Ureter (tissue), 1 donor: ENCODE results near the gene GFAP. TPM values are rescaled to one million over a fixed set of nuclear protein-coding genes. Genes with fewer than 3 reads are reported as not detected.

ENCODE experiments used
- DNase-seq: peaks from one replicate; pipeline ENCODE4 v3.0.0-alpha.2; 2020; ENCODE audit warnings: low spot score
- total RNA-seq: library from RNA; stranded (reverse); gene quantifications from one replicate; pipeline ENCODE4 v1.2.4, GENCODE V29; 2023
- donor health status: DM: yes; HTN: yes; CAD: no.

GFAP gene
- total RNA-seq, 1 donor from 2014 or later, result 0.81 TPM

DNA sequence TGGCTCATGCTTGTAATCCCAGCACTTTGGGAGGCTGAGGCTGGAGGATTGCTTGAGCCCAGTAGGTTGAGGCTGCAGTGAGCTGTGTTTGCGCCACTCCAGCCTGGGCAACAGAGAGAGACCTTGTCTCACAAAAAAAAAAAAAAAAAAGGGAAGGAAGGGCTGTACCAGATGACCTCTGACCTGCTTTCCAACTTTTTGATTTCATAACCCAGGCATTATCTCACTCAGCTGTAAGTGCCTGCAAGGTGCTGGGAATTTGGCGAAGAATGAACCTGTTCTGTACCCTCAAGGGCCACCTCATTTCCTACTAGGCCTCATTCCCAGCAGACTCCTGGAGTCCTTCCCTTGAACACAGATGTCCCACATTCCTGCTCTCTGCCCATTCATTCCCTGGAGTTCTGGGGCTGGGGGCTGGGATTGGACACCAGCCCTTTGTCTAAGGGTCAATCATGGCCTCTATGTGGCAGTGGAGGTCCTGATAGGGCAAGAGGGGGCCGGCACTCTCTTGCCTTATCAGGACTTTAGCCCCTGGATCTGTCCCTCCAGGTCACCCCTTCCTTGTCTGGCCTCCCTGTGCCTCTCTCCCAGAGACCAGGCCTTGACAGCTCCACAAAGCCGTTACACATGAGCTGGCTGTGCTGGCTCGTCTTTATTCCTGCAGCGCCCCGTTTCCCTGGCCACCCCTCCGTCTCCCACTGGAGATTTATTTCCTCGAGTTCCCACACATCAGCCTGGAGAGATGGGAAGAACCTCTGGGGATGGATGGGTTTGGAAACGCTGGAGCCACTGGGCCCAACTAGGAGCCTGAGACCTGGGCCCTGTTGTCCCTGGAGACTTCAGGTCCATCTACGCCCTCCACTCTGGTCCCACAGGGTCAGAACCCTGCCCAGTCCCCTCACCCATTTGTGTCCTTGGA is 821 bp upstream of the GFAP start:
- no peak for DNase-seq

DNA sequence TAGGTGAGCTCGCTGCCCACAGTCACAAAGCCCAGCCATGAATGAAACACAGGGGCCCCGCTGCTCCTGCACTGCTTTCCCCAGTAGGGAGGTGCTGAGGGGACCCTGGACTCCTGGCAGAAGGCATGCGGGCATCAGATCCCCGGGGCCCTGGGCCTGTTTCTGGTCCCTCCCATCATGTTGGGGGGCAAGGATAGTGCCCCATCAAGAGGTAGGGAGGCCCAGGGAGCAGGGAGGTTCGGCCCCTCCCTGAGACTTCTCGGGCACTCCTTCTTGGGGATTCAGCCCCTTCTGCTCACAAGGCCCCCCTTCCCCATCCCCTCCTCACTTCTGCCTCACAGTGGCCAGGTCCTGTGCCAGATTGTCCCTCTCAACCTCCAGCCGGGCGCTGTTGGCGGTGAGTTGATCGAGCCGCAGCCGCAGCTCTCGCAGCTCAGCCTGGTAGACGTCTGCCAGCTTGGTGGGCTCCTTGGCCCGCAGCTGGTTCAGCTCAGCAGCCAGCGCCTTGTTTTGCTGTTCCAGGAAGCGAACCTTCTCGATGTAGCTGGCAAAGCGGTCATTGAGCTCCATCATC is 515 bp downstream of the GFAP start:
- DNase-seq, result no peak

DNA sequence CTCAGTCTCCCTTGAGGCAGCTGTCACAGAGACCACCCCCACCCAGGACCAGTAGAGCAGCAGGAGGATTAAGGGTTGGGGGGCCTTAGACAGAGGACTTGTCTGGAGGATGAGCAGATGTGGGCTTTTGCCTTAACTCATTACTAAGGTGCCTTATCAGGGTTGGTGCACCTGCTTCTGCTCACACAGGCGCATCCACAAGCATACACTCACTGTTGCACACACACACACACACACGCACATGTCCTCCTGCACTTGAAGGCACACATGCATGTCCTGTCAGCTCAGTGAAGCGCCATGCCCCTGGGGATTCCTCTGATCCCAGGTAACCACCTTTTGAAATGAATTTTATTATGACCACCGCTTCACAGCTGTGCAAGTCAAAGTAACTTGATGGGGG is 1.2 kb downstream of the GFAP start:
- no peak for DNase-seq

DNA sequence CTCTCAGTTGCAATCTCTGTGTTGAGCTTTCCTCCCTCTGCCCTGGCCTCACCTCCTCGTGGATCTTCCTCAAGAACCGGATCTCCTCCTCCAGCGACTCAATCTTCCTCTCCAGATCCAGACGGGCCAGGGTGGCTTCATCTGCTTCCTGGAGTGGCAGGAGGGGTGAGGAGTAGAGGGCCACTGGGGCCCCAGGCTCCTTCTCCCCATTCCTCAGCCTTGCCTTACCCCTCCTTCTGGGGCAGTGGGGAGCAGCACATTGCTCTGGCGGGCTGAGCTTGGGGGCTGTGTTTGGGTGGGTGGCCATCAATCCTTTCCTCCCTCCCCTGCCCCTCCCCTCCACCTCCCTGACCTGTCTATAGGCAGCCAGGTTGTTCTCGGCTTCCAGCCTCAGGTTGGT is 1.6 kb downstream of the GFAP start:
- DNase-seq, result no peak

DNA sequence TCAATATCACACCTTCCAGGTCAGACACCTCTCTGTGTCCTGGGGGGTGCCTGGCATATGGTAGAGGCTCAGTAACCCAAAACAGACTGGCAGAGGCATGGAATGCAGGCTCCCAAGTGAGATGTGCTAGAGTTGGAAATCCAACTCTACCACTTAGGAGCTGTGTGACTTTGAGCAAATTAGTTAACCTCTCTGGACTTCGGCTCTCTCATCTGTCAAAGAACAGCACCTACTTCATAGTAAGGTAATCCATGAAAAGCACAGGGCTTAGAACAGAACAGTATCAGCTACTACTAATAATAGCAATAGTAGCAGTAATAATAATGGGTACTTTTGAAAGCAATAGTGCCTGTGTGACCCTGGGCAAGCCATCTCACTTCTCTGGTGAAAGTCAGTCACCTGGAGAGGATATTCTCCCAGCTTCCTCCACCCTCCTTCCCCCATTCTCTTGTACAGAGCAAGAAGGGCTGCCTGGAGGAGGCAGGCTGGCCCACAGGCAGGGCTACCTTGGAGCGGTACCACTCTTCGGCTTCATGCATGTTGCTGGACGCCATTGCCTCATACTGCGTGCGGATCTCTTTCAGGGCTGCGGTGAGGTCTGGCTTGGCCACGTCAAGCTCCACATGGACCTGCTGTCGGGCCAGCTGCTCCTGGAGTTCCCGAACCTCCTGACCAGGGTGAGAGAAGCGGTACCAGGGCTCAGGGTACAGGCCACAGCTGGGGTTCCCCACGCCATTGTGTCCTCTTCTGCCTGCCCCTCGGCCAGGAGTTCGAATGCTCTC is 2.3 kb downstream of the GFAP start:
- DNase-seq, result no peak

DNA sequence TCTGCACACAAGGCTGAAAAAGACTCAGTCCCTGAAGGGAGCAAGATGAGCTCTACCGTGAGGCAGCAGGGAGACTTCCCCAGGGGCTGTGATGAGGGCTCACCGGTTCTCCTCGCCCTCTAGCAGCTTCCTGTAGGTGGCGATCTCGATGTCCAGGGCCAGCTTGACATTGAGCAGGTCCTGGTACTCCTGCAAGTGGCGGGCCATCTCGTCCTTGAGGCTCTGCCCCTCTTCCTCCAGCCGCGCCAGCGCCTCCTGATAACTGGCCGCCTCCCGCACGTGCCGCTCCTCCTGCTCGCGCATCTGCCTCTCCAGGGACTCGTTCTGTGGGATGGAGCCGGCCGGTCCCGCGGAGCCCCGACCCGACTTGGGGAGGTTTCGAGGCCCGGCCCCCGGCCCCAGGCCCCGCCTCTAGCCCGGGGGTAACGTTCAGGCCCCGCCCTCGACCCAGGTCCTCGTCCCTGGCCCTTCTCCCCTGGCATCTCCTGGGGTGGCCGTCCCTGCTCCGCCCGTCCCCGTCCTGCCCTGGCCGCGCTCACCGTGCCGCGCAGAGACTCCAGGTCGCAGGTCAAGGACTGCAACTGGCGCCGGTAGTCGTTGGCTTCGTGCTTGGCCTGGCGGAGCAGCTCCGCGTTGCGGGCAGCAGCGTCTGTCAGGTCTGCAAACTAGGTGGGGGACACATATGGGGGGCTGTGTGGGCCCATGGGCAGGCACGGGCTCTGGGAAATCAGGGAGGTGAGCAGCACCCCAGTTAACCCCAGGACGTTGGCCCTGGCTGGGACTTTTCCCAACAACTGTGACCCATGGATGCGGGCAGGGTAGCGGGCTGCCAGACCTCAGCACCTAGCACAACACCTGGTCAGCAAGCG is 3.9 kb downstream of the GFAP start:
- peak; percentile 68 for DNase-seq

DNA sequence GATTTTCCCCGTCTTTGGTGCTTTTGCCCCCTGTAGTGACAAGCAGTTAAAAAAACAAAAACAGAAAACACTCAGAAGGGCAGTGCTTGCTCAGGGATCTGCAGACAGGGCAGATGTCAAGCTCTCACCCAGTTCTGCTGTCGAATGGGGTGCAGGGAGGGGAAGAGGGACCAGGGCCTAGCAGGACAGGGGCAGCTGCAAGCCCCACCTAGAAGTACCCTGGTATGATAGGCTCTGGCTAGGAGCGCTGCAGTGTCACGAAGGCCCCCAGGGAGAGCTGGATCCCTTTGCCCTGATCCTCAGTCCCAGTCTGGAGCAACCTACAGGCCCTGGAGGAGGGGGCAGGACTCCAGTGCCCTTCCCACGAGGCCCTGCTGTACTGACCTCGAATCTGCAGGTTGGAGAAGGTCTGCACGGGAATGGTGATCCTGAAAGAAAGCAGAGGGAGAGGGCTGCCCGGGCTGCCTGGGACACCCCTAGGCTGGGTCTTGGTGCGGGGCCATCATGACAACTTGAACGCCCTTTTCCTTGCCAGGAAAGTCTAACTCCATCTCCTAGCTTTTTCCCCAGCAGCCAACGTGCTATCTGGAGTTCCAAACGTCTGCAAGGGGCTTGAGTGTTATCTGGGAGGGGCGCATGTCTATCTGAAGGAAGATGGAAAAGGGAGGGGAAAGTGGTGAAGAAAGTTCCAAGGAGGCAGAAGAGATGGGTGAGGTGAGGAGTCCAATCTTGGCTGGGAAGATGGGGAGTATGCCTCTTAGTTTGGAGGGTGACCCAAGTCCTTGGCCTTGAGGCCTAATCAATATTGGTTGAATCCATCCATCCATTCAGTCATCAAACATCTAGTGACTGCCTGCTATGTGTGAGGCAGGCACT is 4.8 kb downstream of the GFAP start:
- DNase-seq, result no peak

DNA sequence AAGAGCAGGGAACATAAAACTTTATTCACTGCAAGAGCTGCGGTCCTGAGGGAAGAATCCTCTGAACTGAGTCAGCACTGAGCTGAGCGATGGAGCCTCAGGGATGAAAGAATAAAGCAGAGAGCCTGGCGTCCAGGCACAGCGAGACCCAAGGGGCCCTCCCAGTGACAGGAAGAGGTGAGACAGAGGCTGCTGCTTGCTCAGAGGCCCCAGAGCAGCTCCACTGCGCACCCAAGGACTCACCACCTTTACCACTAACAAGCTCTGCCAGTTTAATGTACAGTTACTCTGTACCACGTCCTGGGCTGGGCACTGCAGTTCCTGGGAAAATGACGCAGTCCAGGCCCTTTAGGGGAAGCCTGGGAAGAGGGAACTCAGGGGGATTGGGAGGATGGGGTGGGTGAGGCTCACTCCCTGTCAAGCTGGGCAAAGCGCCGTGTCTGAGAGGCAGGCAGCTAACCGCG is 5.6 kb downstream of the GFAP start:
- DNase-seq, result no peak

DNA sequence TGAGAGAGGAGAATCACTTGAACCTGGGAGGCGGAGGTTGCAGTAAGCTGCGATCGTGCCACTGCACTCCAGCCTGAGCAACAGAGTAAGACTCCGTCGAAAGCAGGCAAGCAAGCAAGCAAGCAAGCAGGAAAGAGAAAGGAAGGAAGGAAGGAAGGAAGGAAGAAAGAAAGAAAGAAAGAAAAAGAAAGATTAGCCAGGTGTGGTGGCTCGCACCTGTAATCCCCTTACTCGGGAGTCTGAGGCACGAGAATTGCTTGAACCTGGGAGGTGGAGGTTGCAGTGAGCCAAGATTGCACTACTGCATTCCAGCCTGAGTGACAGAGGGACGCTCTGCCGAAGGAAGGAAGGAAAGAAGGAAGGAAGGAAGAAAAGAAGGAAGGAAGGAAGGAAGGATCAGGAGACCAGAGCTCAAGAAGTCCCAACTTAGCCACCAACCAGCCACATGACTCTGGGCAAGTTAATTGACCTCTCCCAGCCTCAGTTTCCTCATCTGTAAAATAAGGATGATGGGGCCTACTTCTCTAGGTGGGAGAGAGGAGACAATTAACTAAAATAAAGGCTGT is 6.5 kb downstream of the GFAP start:
- DNase-seq, result no peak

DNA sequence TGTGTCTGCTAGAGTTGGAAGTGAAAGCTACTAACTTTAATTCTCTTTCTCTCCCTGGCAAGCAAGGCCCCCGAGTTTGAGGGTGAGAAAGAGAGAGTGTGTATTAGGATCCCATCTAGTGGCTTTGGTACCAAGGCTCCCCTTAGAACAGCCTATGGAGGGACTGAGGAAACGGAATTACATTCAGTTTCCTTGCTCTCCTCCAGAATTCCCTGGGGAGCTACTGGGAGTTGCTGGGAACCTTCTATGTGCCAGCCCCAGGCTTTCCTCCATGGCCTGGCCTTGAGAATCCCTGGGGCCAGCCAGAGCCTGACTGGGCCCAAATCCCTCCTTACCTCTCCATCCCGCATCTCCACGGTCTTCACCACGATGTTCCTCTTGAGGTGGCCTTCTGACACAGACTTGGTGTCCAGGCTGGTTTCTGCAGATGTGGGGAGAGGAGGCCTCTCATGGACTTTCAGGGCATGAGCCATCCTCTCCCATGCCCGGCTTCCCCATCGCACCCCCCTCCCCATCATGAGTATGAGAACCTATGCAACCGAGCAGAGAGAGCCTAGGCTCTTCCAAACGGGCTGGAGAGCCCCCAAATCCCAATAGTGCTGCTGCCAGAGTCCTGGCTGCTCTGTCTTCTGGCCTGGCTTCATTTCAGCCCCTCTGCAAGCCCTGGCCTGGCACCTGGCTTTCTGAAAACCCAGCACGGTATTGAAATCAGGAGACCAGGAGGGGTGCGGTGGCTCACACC is 7.4 kb downstream of the GFAP start:
- no peak for DNase-seq

DNA sequence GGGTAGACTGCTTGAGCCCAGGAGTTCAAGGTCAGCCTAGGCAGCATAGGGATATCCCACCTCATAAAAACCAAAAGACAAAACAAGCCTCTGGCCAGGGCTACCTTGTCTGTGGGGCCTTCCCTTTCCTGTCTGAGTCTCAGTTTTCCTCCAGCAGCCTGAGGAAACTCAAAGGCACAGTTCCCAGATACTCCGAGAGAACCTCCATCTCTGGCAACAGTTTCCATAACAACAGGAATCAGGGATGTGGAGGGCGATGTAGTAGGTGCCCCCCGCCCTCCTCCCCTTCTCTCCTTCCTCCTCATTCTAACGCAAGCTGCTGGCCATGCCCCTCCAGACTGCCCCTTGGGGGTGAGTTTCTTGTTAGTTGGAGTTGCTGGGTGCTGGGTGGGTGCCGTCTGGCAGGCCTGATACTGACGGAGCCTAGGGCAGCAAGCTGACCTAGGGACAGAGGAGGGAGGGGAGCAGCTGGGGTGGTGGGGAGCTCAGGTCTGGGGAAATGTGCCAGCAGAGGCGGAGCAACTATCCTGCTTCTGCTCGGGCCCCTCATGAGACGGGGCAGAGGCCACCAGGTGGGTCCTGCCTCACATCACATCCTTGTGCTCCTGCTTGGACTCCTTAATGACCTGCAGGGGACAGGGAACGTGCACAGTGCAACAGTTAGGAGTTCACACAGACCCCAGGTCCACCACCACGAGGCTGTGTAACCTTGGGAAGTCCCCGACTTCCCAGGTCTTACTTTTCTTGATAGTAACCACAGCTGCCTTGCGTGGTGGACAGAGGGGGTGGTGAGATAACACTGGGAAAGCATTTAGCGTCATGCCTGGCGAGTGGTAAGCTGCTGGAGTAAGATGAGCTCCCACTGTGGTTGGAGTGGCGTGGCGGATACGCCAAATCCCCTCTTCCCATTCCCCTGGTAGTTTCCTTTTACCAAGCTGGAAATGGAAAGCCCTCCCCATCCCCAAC is 8.3 kb downstream of the GFAP start:
- DNase-seq, result no peak

DNA sequence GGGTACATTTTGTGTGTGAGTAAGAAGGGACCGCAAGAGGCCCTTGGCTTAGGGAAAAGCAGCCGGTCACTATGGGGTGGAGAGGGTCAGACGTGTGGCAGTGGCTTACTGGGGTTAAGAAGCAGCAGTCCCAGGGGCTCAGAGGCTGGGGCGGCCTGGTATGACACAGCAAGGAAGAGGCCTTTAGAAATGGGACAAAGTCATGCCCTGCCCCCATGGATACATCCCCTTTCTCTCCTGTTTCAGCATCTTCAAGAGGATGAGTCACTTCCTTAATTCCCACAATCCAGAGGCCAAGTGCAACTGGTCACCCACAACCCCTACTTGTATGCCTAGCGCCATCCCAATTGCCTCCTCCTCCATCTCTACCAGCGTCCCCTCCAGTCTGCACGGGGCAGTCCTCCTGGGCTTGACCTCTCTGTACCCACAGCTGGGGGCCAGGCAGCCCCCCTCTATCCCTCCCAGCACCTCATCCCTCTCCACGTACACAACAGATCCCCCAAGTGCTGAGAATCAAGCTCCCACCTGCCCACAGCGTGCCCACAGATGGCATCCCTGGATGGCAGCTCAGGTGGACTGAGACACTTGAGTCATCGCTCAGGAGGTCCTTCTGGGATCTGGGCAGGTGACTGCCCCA is 9.2 kb downstream of the GFAP start:
- DNase-seq, result no peak

DNA sequence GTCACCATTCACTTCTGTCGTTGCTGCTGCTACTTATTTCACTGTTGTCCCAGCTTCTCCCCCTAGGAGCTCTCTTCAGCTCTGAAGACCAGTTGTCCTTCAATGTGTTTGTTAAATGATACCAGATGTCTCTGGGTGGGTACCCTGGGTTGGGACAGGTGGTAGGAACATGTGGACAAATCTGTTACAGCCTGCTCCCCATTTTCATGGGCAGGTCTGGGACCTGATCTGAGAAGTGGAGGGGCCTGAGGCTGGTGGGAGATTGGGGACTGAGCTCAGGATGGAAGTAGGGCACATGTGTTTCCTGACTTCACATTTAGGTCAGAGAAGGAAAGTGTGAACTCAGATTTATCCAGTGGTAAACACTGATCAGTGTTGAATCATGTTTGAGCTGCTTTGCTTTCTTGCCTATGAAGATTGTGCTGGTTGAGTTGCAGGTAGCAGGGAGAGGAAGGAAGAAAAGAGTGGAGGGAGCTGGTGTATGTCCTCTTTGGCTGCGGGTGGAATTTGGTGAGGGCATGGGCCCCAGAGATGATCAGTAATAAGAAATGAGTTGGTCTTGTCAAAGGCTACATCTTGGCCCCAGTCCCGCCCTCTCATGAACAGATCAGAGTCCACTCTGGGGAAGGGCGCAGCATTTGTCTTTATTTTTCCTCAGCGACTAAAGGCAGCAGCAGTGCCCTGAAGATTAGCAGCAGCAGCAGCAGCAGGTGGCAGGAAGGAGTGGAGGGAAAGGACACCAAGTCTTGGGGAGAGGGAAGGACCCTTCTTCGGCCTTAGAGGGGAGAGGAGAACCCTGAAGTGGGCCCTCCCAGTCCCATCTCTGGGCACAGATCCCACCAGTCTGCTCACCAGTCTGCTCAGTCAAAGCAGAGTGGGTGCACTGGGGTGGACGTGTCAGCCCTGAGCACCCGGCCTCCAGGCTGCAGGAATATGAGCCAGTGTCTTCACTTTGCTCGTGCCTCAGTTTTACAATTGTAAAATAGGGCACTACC is 10.0 kb downstream of the GFAP start:
- no peak for DNase-seq

DNA sequence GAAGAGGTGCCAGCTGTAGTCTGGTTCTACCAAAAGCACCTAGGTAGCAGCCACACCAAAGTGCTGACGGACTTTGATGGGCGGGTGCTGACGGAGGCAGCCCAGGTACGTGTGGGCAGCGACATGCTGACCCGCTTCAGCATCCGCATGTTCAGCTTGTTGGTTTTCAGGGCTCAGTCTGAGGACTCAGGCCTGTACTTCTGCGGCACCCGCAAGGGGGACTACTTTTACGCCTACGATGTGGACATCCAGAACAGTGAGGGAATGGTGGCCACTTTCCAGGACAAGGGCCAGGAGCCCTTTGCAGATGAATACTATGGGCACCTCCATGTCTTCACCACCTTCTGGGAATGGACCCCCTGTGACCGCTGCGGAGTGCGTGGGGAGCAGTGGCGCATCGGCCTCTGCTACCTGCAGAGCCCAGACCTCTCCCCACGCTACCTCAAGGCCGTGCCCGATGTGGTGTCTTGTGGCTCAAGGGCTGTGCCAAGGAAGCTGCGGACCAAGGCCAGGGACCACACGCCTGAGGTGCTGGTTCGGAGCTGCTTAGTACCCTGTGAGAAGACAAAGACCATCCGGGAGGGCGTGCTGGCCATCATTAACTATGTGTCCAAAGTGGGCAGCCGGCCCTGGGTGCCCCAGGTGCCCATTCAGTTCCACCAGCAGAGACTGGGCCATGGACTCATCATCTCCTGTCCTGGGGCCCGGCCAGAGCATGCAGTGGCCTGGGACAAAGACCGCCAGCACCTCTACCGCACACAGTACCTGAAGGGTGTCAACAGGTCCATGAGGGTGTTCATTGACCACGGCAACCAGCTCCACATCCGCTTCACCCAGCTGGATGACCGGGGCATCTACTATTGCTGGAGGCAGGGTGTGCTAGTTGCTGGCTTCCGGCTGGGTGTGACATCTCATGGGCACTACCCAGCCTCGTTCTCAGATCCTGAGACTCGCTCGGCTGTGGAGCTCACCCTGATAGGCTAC is 11.0 kb downstream of the GFAP start:
- DNase-seq, result no peak

DNA sequence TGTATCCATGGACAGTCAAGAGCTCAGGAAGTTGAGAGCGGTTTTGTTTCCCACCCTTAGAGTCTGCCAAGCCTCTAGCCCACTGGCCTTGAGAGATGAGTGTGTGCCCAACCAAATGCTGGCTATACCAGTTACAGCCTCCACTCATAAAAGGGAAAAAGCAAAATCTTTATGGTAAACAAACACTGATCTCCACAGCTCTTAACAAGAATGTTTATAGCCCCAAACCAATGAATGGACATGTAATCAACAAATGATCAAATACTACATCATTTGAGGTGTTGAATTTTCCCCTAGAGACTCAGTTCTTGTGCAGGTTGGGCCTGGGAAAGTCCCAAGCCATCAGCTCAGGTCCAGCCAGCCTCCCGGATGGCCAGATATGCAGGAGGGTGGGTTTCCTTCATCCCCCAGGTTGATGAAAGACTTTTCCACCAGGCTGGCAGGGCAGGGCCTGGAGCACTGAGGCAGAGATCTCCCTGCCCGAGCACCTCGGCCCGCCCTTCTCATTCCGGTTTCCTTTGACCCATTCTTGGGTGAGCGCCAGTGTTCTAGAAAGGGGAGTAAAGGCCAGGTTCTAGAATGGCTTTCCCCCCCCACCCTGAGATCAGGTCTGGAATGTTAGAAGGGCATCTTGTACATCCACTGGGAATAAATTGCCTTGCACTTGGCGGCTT is 12.2 kb downstream of the GFAP start:
- no peak for DNase-seq
